ENCODE data around the gene ZNF44. TPM values are rescaled to one million over a fixed set of nuclear protein-coding genes. Genes with fewer than 3 reads are reported as not detected.

ZNF44 gene
- total RNA-seq, 1 donor = 5.2 TPM

- TF ChIP-seq, protein P1, sequence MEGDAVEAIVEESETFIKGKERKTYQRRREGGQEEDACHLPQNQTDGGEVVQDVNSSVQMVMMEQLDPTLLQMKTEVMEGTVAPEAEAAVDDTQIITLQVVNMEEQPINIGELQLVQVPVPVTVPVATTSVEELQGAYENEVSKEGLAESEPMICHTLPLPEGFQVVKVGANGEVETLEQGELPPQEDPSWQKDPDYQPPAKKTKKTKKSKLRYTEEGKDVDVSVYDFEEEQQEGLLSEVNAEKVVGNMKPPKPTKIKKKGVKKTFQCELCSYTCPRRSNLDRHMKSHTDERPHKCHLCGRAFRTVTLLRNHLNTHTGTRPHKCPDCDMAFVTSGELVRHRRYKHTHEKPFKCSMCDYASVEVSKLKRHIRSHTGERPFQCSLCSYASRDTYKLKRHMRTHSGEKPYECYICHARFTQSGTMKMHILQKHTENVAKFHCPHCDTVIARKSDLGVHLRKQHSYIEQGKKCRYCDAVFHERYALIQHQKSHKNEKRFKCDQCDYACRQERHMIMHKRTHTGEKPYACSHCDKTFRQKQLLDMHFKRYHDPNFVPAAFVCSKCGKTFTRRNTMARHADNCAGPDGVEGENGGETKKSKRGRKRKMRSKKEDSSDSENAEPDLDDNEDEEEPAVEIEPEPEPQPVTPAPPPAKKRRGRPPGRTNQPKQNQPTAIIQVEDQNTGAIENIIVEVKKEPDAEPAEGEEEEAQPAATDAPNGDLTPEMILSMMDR (IDR thresholded peaks at IDR 0.05; ENCODE audit: insufficient read depth, low read depth, low read length) = no peak
- no peak overlapping the region for H3K4me3 ChIP-seq (ENCODE audit: low read depth, low read length)
- no peak for DNase-seq (ENCODE audit: low read depth)
These were observed 28.6 kb downstream of the ZNF44 start for GRCh38 chr19:12265921-12266704.

GRCh38 chr19:12261554-12261953 lies 33.1 kb downstream of the ZNF44 start:
- H3K4me3 ChIP-seq (ENCODE audit: low read depth, low read length) = no peak overlapping the region
- DNase-seq (ENCODE audit: low read depth) = no peak
- TF ChIP-seq, protein P1 (IDR thresholded peaks at IDR 0.05; ENCODE audit: insufficient read depth, low read depth, low read length) = no peak

DNA sequence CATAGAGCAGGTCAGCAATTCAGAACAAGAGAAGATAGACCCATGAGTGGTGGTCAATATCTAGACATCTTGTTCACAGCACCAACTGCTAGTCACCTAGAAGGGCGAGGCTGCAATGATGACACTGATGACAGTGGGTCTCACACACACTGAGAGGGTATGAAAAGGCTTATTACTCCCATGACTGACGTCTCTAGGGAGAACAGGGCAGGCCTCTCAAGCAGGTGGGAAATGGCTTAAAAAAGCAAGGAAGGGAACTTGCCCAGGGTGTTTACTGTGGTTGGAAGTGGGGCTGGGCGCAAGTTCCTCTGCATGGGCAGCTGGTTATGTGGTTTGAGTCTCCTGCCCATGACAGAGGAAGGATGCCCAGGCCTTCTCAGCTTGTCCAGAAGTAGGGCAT lies 33.8 kb downstream of the ZNF44 start:
- no peak for DNase-seq (ENCODE audit: low read depth)
- TF ChIP-seq, protein P1 (IDR thresholded peaks at IDR 0.05; ENCODE audit: insufficient read depth, low read depth, low read length) = no peak

DNA sequence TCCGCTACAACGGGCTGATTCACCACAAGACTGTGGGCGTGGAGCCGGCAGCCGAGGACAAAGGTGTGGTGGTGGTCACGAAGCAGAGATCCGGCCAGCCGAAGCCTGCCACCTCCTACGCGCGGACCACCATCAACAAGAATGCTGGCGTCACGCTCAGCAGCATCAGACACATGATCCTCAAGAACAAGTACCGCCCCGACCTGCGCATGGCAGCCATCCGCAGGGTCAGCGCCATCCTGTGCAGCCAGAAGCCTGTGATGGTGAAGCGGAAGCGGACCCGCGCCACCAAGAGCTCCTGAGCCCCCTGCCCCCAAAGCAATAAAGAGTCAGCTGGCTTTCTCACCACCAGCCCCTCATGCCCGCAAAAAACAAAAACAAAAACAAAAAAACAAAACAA lies 34.4 kb downstream of the ZNF44 start:
- no peak overlapping the region for H3K4me3 ChIP-seq (ENCODE audit: low read depth, low read length)
- TF ChIP-seq, protein P1 (IDR thresholded peaks at IDR 0.05; ENCODE audit: insufficient read depth, low read depth, low read length) = no peak
- no peak for DNase-seq (ENCODE audit: low read depth)

More for the DNA sequence above, 33.8 kb downstream of the ZNF44 start:
- H3K4me3 ChIP-seq (ENCODE audit: low read depth, low read length) = no peak overlapping the region

DNA sequence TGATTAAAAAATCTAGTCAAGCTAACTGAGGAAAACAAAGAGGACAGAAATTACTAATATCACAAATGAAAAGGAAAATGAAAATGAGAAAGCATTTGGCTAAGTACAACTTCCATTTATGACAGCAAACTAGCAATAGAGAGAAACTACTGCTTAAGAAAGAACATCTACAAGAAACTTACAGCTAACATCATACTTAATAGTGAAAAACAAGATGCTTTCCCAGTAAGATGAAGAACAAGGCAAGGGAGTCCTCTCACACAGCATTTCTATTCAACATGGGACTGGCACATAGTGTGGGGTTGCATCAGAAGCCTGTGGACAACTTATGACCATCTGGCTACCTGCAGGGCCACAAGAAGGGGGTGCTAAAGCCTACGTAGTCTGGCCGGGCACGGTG lies 39.3 kb downstream of the ZNF44 start:
- H3K4me3 ChIP-seq (ENCODE audit: low read depth, low read length) = no peak overlapping the region
- no peak for DNase-seq (ENCODE audit: low read depth)
- TF ChIP-seq, protein P1 (IDR thresholded peaks at IDR 0.05; ENCODE audit: insufficient read depth, low read depth, low read length) = no peak

DNA sequence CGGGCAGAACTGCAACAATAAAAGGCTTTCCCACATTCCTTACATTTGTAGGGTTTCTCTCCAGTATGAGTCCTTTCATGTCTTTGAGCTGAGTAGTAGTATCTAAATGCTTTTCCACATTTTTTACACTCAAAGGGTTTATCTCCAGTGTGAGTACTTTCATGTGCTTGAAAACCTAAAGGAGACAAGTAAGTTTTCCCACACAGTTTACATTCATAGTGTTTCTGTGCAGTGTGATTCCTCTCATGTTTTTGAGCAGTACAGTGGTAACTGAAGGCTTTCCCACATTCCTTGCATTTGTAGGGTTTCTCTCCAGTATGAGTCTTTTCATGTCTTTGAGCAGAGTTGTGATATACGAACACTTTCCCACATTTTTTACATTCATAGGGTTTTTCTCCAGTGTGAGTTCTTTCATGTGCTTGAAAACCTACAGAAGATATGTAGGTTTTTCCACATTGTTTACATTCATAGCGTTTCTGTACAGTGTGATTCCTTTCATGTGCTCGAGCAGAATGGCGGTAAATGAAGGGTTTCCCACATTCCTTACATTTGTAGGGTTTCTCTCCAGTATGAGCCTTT lies 47.0 kb downstream of the ZNF44 start:
- TF ChIP-seq, protein P1 (IDR thresholded peaks at IDR 0.05; ENCODE audit: insufficient read depth, low read depth, low read length) = no peak

More for the DNA sequence above, 47.0 kb downstream of the ZNF44 start:
- no peak overlapping the region for H3K4me3 ChIP-seq (ENCODE audit: low read depth, low read length)
- no peak for DNase-seq (ENCODE audit: low read depth)
